ACC112 (cell line): ENCODE data around the gene ZNF423.

ENCODE experiments used
- H2AFZ ChIP-seq: fragments of 200-600 bp; sonication (generic); one replicate; pipeline ENCODE4 v1.6.0; 2017; ENCODE audit warnings: antibody characterized with exemption, low read length; ENCODE audit not compliant: unreplicated experiment
- H3K27ac ChIP-seq: fragments of 200-600 bp; sonication (generic); 2 replicates; pipeline ENCODE4 v1.5.1; 2014; ENCODE audit warnings: low read depth, mild to moderate bottlenecking, antibody characterized with exemption, low read length, moderate library complexity
- H3K27me3 ChIP-seq: fragments of 200-600 bp; sonication (generic); 2 replicates; pipeline ENCODE4 v1.6.1; 2014; ENCODE audit warnings: mild to moderate bottlenecking, antibody characterized with exemption, low read length, moderate library complexity, mixed read lengths; ENCODE audit not compliant: insufficient read depth
- H3K36me3 ChIP-seq: fragments of 200-600 bp; sonication (generic); 2 replicates; pipeline ENCODE4 v1.6.1; 2016; ENCODE audit warnings: mild to moderate bottlenecking, antibody characterized with exemption, low read length, moderate library complexity, mixed read lengths; ENCODE audit not compliant: insufficient read depth
- H3K4me1 ChIP-seq: fragments of 200-600 bp; sonication (generic); one replicate; pipeline ENCODE4 v1.6.1; 2016; ENCODE audit warnings: low read length, mixed read lengths; ENCODE audit not compliant: insufficient read depth, unreplicated experiment, control insufficient read depth
- H3K4me3 ChIP-seq: fragments of 200-600 bp; sonication (generic); 2 replicates; pipeline ENCODE4 v1.5.1; 2014; ENCODE audit warnings: mild to moderate bottlenecking, low read depth, low read length
- H3K79me2 ChIP-seq: fragments of 200-600 bp; sonication (generic); one replicate; pipeline ENCODE4 v1.6.0; 2016; ENCODE audit warnings: low read length; ENCODE audit not compliant: control insufficient read depth, unreplicated experiment, insufficient read depth

The ZNF423 gene

GRCh38 chr16:49502136-49502881, 353.6 kb downstream of the ZNF423 start:
- Histone ChIP-seq H3K36me3 (no peaks in the 10 kb centered on the region), H3K4me3 (no peak overlapping the region), H3K27me3 (no peaks in the 10 kb centered on the region), H2AFZ (no peak overlapping the region), H3K4me1 (no peaks in the 10 kb centered on the region), H3K27ac (no peak overlapping the region), H3K79me2 (no peaks in the 10 kb centered on the region)

GRCh38 chr16:49499869-49500610, 355.9 kb downstream of the ZNF423 start:
- Histone ChIP-seq H3K36me3 (no peaks in the 10 kb centered on the region), H3K27me3 (no peaks in the 10 kb centered on the region), H3K4me1 (no peaks in the 10 kb centered on the region), H3K4me3 (no peak overlapping the region), H3K79me2 (no peaks in the 10 kb centered on the region), H2AFZ (no peak overlapping the region), H3K27ac (no peak overlapping the region)

GRCh38 chr16:49499414-49499785, 356.5 kb downstream of the ZNF423 start:
- Histone ChIP-seq H3K4me1 (no peaks in the 10 kb centered on the region), H2AFZ (no peak overlapping the region), H3K4me3 (no peak overlapping the region), H3K36me3 (no peaks in the 10 kb centered on the region), H3K79me2 (no peaks in the 10 kb centered on the region), H3K27me3 (no peaks in the 10 kb centered on the region), H3K27ac (no peak overlapping the region)

GRCh38 chr16:49498666-49499413, 357.1 kb downstream of the ZNF423 start:
- Histone ChIP-seq H2AFZ (no peak overlapping the region), H3K4me1 (no peaks in the 10 kb centered on the region), H3K27me3 (no peaks in the 10 kb centered on the region), H3K79me2 (no peaks in the 10 kb centered on the region), H3K27ac (no peak overlapping the region), H3K4me3 (no peak overlapping the region), H3K36me3 (no peaks in the 10 kb centered on the region)

GRCh38 chr16:49498264-49498663, 357.6 kb downstream of the ZNF423 start:
- no peaks in the 10 kb centered on the region for H3K36me3 ChIP-seq
- H3K27ac ChIP-seq: no peak overlapping the region
- H3K4me3 ChIP-seq: no peak overlapping the region
- no peaks in the 10 kb centered on the region for H3K4me1 ChIP-seq
- no peaks in the 10 kb centered on the region for H3K27me3 ChIP-seq
- H3K79me2 ChIP-seq: no peaks in the 10 kb centered on the region
- no peak overlapping the region for H2AFZ ChIP-seq

- no peaks in the 10 kb centered on the region for H3K27me3 ChIP-seq
- no peaks in the 10 kb centered on the region for H3K36me3 ChIP-seq
- no peak overlapping the region for H2AFZ ChIP-seq
- H3K4me3 ChIP-seq: no peak overlapping the region
- H3K27ac ChIP-seq: no peak overlapping the region
- no peaks in the 10 kb centered on the region for H3K4me1 ChIP-seq
- H3K79me2 ChIP-seq: no peaks in the 10 kb centered on the region
These were observed 358.4 kb downstream of the ZNF423 start for GRCh38 chr16:49497466-49497865.

- Histone ChIP-seq H3K27me3 (no peaks in the 10 kb centered on the region), H3K27ac (no peak overlapping the region), H3K4me3 (no peak overlapping the region), H3K79me2 (no peaks in the 10 kb centered on the region), H3K36me3 (no peaks in the 10 kb centered on the region), H2AFZ (no peak overlapping the region), H3K4me1 (no peaks in the 10 kb centered on the region)
These were observed 359.3 kb downstream of the ZNF423 start for GRCh38 chr16:49496656-49497055.

GRCh38 chr16:49495596-49496355, 360.1 kb downstream of the ZNF423 start:
- Histone ChIP-seq H3K36me3 (no peaks in the 10 kb centered on the region), H3K27ac (no peak overlapping the region), H3K27me3 (no peaks in the 10 kb centered on the region), H3K4me3 (no peak overlapping the region), H2AFZ (no peak overlapping the region), H3K4me1 (no peaks in the 10 kb centered on the region), H3K79me2 (no peaks in the 10 kb centered on the region)

- no peaks in the 10 kb centered on the region for H3K79me2 ChIP-seq
- no peaks in the 10 kb centered on the region for H3K4me1 ChIP-seq
- no peaks in the 10 kb centered on the region for H3K36me3 ChIP-seq
- H3K4me3 ChIP-seq: no peak overlapping the region
- no peak overlapping the region for H2AFZ ChIP-seq
- no peak overlapping the region for H3K27ac ChIP-seq
- H3K27me3 ChIP-seq: no peaks in the 10 kb centered on the region
These were observed 360.9 kb downstream of the ZNF423 start for GRCh38 chr16:49494891-49495566.

- Histone ChIP-seq H3K4me3 (no peak overlapping the region), H3K36me3 (no peaks in the 10 kb centered on the region), H3K4me1 (no peaks in the 10 kb centered on the region), H3K27me3 (no peaks in the 10 kb centered on the region), H3K27ac (no peak overlapping the region), H2AFZ (no peak overlapping the region), H3K79me2 (no peaks in the 10 kb centered on the region)
These were observed 361.4 kb downstream of the ZNF423 start for GRCh38 chr16:49494474-49494873.
